ENCODE measurements around the gene RGS3.

The RGS3 gene

GRCh38 chr9:113514061-113514460 is 50.5 kb downstream of the RGS3 start:
- DNase-seq (ENCODE audit: low read depth in 1 of 2, low spot score in 1 of 2), result no peak
- H3K4me3 ChIP-seq (replicated peaks; ENCODE audit: insufficient read depth, low read length), result no peak overlapping the region
- no peaks in the 10 kb centered on the region for H3K27me3 ChIP-seq (ENCODE audit: insufficient read depth, poor library complexity, severe bottlenecking)
- H3K27ac ChIP-seq (replicated peaks), result no peak overlapping the region
- no peak for TF ChIP-seq CTCF (IDR thresholded peaks at IDR 0.05; ENCODE audit: insufficient read depth, low read length)
- no peak for TF ChIP-seq REST (IDR thresholded peaks at IDR 0.05; ENCODE audit: insufficient replicate concordance, low read depth)
- TF ChIP-seq SPI1 (IDR thresholded peaks at IDR 0.05; ENCODE audit: borderline replicate concordance, low read depth), result no peak
- TF ChIP-seq POLR2AphosphoS5 (IDR thresholded peaks at IDR 0.05; ENCODE audit: low read depth), result no peak
- TF ChIP-seq GABPA (IDR thresholded peaks at IDR 0.05; ENCODE audit: low read depth), result no peak

- DNase-seq (ENCODE audit: low read depth in 1 of 2, low spot score in 1 of 2), result no peak
- Histone ChIP-seq H3K27me3 (ENCODE audit: insufficient read depth, poor library complexity, severe bottlenecking) (no peaks in the 10 kb centered on the region), H3K27ac (replicated peaks) (no peak overlapping the region), H3K4me3 (replicated peaks; ENCODE audit: insufficient read depth, low read length) (no peak overlapping the region)
- TF ChIP-seq SPI1 (IDR thresholded peaks at IDR 0.05; ENCODE audit: borderline replicate concordance, low read depth), result no peak
- TF ChIP-seq CTCF (IDR thresholded peaks at IDR 0.05; ENCODE audit: insufficient read depth, low read length), result no peak
- TF ChIP-seq POLR2AphosphoS5 (IDR thresholded peaks at IDR 0.05; ENCODE audit: low read depth), result no peak
- no peak for TF ChIP-seq REST (IDR thresholded peaks at IDR 0.05; ENCODE audit: insufficient replicate concordance, low read depth)
- TF ChIP-seq GABPA (IDR thresholded peaks at IDR 0.05; ENCODE audit: low read depth), result no peak
These were observed 51.2 kb downstream of the RGS3 start for GRCh38 chr9:113514748-113515147.

- no peak for TF ChIP-seq POLR2AphosphoS5 (IDR thresholded peaks at IDR 0.05; ENCODE audit: low read depth)
- TF ChIP-seq SPI1 (IDR thresholded peaks at IDR 0.05; ENCODE audit: borderline replicate concordance, low read depth), result no peak
- TF ChIP-seq GABPA (IDR thresholded peaks at IDR 0.05; ENCODE audit: low read depth), result no peak
- no peak for TF ChIP-seq CTCF (IDR thresholded peaks at IDR 0.05; ENCODE audit: insufficient read depth, low read length)
- no peak for TF ChIP-seq REST (IDR thresholded peaks at IDR 0.05; ENCODE audit: insufficient replicate concordance, low read depth)
These were observed 52.3 kb downstream of the RGS3 start for GRCh38 chr9:113515862-113516261.

More at GRCh38 chr9:113515862-113516261, 52.3 kb downstream of the RGS3 start:
- no peaks in the 10 kb centered on the region for H3K27me3 ChIP-seq (ENCODE audit: insufficient read depth, poor library complexity, severe bottlenecking)
- no peak for DNase-seq (ENCODE audit: low read depth in 1 of 2, low spot score in 1 of 2)
- no peak overlapping the region for H3K27ac ChIP-seq (replicated peaks)
- H3K4me3 ChIP-seq (replicated peaks; ENCODE audit: insufficient read depth, low read length), result no peak overlapping the region
